Kidney epithelial cell (primary cell): ENCODE results near the gene APMAP. TPM values are rescaled to one million over a fixed set of nuclear protein-coding genes. Genes with fewer than 3 reads are reported as not detected.

Experiments used
- DNase-seq: peaks from one replicate; pipeline ENCODE4 v3.0.0-alpha.2; 2010; ENCODE audit warnings: low read depth
- H3K27me3 ChIP-seq: 2 replicates; pipeline ENCODE4 v1.6.0; 2011; ENCODE audit warnings: low read length; ENCODE audit not compliant: control insufficient read depth, insufficient read depth
- H3K36me3 ChIP-seq: 2 replicates; pipeline ENCODE4 v1.5.1; 2011; ENCODE audit warnings: low read length; ENCODE audit not compliant: control insufficient read depth, insufficient read depth
- H3K4me3 ChIP-seq: 2 replicates; pipeline ENCODE4 v1.5.1; 2011; ENCODE audit warnings: low read depth, mild to moderate bottlenecking, control low read depth, low read length
- CTCF ChIP-seq: IDR thresholded peaks from 2 replicates; pipeline ENCODE4 v1.5.1; 2011; ENCODE audit warnings: mild to moderate bottlenecking, moderate library complexity, low read length, control low read depth, inconsistent platforms; ENCODE audit not compliant: insufficient read depth, poor library complexity, severe bottlenecking
- total RNA-seq: library from RNA; depleted of rRNA; stranded (reverse); fragments of >200 nt; gene quantifications from 2 replicates; pipeline ENCODE4 v1.2.3, GENCODE V29; 2015

Gene APMAP
- total RNA-seq, 1 donor from 2014 or later: 98.8 TPM

- Histone ChIP-seq H3K27me3 (no peaks in the 10 kb centered on the region), H3K4me3 (no peak overlapping the region), H3K36me3 (no peaks in the 10 kb centered on the region)
- TF ChIP-seq CTCF: no peak
- no peak for DNase-seq
Measured at GRCh38 chr20:24990810-24991252, 1.7 kb downstream of the APMAP start.

- no peak for TF ChIP-seq CTCF
Measured at GRCh38 chr20:24989162-24989561, 3.4 kb downstream of the APMAP start.

DNA sequence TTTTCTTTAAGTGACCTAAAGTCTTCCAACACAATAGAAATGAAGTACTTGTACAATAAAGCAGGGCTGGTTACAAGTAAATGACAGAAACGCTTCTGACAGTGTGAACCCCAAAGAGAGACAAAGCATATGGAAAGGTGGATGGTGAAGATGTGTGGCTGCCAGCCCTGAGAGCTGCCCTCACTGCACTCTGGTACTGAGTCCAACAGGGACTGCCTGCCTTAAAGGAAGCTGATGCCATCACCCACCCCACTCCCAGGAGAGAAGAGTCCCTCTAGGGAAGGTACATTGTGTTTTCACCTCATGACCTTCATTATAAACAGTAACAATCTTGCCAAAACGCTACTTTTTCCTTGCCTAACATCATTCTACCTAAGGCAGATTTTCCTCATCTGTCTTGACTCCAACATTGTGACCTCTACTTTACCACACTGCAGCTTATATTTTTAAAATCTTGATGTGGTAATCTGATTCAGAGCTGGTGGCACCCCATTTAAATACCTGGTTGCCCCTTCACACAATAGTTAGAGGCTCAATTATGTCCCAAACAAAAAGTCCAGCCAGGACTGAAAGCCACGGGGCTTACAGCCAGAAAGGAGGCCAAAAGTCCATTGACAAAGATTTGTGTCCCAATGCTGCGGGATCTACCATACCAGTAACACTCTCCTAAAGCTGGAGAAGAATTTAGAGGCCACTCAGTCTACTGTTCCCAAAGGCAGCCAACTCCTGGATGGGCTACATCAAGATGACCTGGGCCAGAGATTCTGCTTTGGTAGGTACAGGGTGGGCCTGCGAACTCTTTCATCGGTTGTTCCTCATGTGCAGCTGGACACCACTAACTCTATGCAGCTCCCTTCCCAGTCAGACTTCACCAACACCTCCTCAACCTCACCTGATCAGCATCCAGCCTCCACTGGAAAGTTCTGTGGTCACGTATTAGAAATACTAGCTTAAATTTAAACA is 4.4 kb downstream of the APMAP start:
- no peak for TF ChIP-seq CTCF
- Histone ChIP-seq H3K36me3 (no peaks in the 10 kb centered on the region), H3K27me3 (no peaks in the 10 kb centered on the region), H3K4me3 (no peak overlapping the region)
- DNase-seq: no peak

More at GRCh38 chr20:24989162-24989561, 3.4 kb downstream of the APMAP start:
- H3K27me3 ChIP-seq: no peaks in the 10 kb centered on the region
- DNase-seq: no peak
- H3K36me3 ChIP-seq: no peaks in the 10 kb centered on the region
- H3K4me3 ChIP-seq: no peak overlapping the region

- Histone ChIP-seq H3K36me3 (no peaks in the 10 kb centered on the region), H3K27me3 (no peaks in the 10 kb centered on the region), H3K4me3 (no peak overlapping the region)
- no peak for DNase-seq
- no peak for TF ChIP-seq CTCF
Measured at GRCh38 chr20:24987244-24987643, 5.3 kb downstream of the APMAP start.

DNA sequence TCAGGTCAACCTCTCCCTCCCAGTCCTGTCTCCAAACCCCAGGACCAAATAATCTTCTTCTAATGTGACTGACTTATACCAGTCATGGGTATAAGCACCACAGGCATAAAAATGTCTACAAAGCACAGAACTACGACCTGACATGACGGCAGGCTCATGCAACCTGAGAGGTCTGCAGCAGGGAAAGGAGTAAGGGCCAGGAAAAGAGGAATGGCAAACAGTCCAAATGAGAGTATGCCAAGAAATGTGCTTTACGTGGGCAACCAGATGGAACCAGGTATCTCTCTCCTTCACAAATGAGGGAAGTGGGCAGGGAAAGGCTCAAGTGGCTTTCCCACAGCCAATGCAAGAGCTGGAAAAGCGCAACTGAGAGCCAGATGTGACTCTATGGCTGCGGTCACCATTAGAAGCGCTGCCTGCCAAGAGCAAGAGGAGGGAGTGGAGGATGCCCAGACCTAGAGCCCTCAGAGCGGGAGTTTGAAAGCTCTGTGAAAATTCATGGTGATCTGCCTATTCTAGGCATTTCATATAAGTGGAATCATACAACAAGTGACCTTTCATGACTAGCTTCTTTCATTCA is 6.0 kb downstream of the APMAP start:
- Histone ChIP-seq H3K27me3 (no peaks in the 10 kb centered on the region), H3K36me3 (no peaks in the 10 kb centered on the region)

More for the DNA sequence above, 6.0 kb downstream of the APMAP start:
- TF ChIP-seq CTCF: no peak
- H3K4me3 ChIP-seq: no peak overlapping the region
- DNase-seq: no peak
